ENCODE results near the gene FAHD2B.
"Not testable (repeated sequence)": the region's sequence is repeated elsewhere in the genome, so short reads cannot be mapped to it uniquely, and the experiment has no call there.

Gene FAHD2B

DNA sequence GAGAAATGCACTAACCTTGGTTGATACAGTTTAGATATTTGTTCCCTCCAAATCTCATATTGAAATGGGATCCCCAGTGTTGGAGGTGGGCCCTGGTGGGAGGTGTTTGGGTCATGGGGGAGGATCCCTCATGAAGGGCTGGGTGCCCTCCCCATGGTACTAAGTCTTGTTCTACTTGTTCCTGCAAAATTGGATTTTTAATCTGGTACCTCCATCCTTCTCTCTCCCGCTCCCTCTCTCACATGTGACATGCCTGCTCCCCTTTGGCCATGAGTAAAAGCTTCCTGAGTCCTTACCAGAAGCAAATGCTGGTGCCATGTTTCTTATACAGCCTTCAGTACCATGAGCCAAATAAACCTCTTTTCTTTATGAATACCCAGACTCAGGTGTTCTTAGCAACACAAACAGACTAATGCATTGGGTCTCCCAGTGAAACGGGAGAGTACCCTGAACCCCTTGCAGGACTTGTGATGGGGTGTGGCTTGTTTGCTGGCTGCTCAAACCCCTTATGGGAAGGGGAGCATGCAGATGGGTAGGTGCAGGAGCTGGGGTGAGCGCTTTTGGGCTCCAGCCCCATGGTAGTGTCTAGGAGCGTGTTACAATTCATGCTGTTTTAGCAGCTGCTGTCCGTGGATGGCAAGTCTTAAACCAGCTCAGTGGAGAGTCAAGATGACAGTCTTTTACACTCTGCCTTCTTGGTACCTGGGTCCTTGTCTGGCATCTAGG lies 27.2 kb downstream of the FAHD2B start:
- no peak for DNase-seq

- not testable (repeated sequence) for DNase-seq
Observed at GRCh38 chr2:97066030-97066429, 28.7 kb downstream of the FAHD2B start.

GRCh38 chr2:97062020-97062419 lies 32.7 kb downstream of the FAHD2B start:
- not testable (repeated sequence) for DNase-seq

DNA sequence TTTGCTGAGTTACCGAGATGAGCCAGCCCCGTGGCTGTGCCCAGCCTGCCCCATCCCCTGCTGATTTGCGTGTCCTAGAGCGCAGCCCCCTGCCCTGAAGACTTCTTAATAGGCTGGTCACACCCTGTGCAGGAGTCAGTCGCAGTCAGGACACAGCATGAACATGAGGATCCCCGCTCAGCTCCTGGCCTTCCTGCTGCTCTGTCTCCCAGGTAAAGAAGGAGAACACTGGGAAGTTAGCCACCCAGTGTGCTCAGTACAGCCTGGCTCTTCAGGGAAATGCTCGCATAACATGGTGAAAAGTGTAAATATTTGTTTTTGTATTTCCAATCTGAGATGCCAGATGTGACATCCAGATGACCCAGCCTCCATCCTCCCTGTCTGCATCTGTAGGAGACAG lies 34.9 kb downstream of the FAHD2B start:
- not testable (repeated sequence) for DNase-seq

DNA sequence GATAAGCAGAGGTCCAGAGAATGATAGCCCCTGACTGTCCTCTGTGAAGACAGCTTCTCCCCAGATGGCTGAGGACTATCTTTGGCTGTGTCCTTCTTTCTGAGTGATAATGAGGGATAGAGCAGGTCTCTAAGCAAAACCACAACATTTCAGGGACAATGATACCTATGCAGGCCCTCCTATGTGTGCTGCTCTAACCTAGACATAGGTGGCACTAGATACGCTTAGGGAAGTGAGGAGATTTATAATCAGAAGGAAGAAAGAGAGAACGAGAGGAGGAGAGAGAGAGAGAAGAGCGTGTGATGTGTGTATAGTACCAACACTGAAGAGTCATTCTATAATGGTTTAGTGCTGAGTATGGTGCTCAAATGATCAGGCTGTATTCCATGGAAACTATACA lies 38.5 kb downstream of the FAHD2B start:
- not testable (repeated sequence) for DNase-seq

- DNase-seq, result not testable (repeated sequence)
Observed at GRCh38 chr2:97050032-97050431, 44.6 kb downstream of the FAHD2B start.

DNA sequence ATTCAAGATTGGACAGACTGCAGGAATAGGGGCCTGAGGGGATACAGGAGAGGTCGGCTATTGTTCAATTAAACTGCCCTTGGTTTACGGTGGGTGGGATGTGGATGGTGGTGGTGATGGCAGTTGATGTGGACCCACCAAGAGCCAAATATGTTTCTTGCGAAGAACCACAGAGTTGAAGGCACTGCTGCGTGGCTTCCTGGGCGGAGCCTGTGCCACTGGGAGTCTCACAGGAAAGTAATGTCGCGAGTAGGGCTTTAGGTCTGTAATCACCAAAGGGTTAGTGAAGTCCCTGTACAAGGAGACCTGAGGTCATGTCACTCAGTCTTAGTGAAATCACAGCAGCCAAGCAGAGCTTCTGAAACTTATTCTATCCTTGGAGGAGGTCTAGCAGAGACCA lies 46.2 kb downstream of the FAHD2B start:
- not testable (repeated sequence) for DNase-seq

DNA sequence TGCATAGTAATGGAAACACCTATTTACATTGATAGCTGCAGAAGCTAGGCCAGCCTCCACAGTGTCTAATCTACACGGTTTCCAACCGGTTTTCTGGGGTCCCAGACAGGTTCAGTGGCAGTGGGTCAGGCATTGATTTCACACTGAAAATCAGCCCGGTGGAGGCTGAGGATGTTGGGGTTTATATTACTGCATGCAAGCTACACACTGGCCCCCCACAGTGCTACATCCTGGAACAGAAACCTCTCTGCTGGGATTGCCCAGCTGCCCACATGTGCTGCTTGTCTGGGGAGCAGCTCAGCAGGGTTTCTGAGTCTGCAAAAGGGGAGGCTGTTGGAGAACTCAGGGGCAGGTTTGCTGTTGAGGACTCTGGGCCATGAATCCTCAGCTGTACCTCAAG lies 48.0 kb downstream of the FAHD2B start:
- DNase-seq, result not testable (repeated sequence)

GRCh38 chr2:97045895-97046499 lies 48.7 kb downstream of the FAHD2B start:
- not testable (repeated sequence) for DNase-seq
